Measurements from ENCODE around the gene ALG14. TPM values are rescaled to one million over a fixed set of nuclear protein-coding genes. Genes with fewer than 3 reads are reported as not detected.

ALG14 gene
- total RNA-seq, 6 experiments from 2014 or later = 8.8 to 14.0 (median 11.9) TPM

DNA sequence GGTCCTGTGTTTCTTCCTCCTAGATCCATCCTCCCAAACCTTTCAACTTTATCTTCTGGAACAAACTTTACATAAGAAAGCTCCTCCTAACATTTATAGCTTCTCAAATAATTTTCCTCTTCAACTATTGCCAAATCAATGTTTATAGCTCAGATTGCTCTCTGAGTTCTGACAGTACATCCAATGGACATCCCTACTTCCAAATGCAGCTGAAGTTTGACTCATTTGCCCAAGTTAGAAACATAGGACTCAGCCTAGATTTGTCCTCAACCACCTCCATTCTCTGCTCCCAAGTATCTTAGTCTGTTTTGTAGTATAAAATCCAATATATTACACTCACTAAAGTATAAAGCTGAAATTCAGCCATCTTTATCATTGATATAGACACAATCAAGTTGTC is 62.6 kb downstream of the ALG14 start:
- DNase-seq = no peak
- Mint-ChIP-seq H3K36me3 (ENCODE audit: low read depth) (peaks cover 5% of the 10 kb centered on the region; the same call in 1 of the 2 replicates), H3K4me3 (no peak overlapping the region), H3K9me3 (no peaks in the 10 kb centered on the region), H3K4me1 (ENCODE audit: low read depth) (peaks cover 24% of the 10 kb centered on the region), H3K27ac (no peak overlapping the region), H3K27me3 (ENCODE audit: insufficient read depth) (no peaks in the 10 kb centered on the region)
- TF ChIP-seq, protein P1, sequence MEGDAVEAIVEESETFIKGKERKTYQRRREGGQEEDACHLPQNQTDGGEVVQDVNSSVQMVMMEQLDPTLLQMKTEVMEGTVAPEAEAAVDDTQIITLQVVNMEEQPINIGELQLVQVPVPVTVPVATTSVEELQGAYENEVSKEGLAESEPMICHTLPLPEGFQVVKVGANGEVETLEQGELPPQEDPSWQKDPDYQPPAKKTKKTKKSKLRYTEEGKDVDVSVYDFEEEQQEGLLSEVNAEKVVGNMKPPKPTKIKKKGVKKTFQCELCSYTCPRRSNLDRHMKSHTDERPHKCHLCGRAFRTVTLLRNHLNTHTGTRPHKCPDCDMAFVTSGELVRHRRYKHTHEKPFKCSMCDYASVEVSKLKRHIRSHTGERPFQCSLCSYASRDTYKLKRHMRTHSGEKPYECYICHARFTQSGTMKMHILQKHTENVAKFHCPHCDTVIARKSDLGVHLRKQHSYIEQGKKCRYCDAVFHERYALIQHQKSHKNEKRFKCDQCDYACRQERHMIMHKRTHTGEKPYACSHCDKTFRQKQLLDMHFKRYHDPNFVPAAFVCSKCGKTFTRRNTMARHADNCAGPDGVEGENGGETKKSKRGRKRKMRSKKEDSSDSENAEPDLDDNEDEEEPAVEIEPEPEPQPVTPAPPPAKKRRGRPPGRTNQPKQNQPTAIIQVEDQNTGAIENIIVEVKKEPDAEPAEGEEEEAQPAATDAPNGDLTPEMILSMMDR (IDR thresholded peaks at IDR 0.05) = no peak

- H3K4me1 Mint-ChIP-seq (ENCODE audit: low read depth) = peaks cover 28% of the 10 kb centered on the region
- H3K36me3 Mint-ChIP-seq (ENCODE audit: low read depth) = peaks cover 5% of the 10 kb centered on the region; the same call in 1 of the 2 replicates
- no peak overlapping the region for H3K4me3 Mint-ChIP-seq
- H3K9me3 Mint-ChIP-seq = no peaks in the 10 kb centered on the region
- no peaks in the 10 kb centered on the region for H3K27me3 Mint-ChIP-seq (ENCODE audit: insufficient read depth)
- no peak for DNase-seq
- H3K27ac Mint-ChIP-seq = no peak overlapping the region
- TF ChIP-seq, protein P1 (IDR thresholded peaks at IDR 0.05) = no peak
Measured at GRCh38 chr1:95007687-95008086, 65.1 kb downstream of the ALG14 start.

DNA sequence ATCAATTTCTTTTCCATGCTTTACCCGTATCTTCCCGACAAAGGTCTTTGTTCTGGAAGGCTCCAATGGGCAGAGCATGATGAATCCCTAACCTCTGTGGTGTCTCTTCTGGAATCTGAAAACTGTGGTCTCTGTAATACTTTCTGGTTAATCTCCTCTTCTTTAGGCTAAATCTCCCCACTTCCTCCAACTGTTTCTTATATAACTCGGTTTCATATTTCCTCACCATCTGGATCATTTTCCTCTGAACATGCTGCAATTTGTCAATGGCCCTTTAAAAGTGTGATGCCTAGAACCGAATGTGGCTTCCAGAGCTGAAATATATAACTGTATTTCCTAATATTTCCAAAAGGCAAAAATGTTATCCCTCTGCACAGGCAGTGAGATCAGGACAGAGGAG is 66.1 kb downstream of the ALG14 start:
- H3K9me3 Mint-ChIP-seq = no peaks in the 10 kb centered on the region
- H3K4me1 Mint-ChIP-seq (ENCODE audit: low read depth) = peaks cover 29% of the 10 kb centered on the region
- no peak overlapping the region for H3K4me3 Mint-ChIP-seq
- TF ChIP-seq, protein P1 (IDR thresholded peaks at IDR 0.05) = no peak
- no peak for DNase-seq
- H3K36me3 Mint-ChIP-seq (ENCODE audit: low read depth) = no peaks in the 10 kb centered on the region
- no peak overlapping the region for H3K27ac Mint-ChIP-seq
- H3K27me3 Mint-ChIP-seq (ENCODE audit: insufficient read depth) = peaks cover 2% of the 10 kb centered on the region; the same call in 1 of the 2 replicates

- Mint-ChIP-seq H3K27me3 (ENCODE audit: insufficient read depth) (peaks cover 2% of the 10 kb centered on the region; the same call in 1 of the 2 replicates), H3K4me3 (no peak overlapping the region), H3K27ac (no peak overlapping the region), H3K36me3 (ENCODE audit: low read depth) (no peaks in the 10 kb centered on the region), H3K9me3 (no peaks in the 10 kb centered on the region), H3K4me1 (ENCODE audit: low read depth) (peaks cover 32% of the 10 kb centered on the region)
- DNase-seq = no peak
- TF ChIP-seq, protein P1 (IDR thresholded peaks at IDR 0.05) = no peak
Measured at GRCh38 chr1:95005584-95005983, 67.2 kb downstream of the ALG14 start.

DNA sequence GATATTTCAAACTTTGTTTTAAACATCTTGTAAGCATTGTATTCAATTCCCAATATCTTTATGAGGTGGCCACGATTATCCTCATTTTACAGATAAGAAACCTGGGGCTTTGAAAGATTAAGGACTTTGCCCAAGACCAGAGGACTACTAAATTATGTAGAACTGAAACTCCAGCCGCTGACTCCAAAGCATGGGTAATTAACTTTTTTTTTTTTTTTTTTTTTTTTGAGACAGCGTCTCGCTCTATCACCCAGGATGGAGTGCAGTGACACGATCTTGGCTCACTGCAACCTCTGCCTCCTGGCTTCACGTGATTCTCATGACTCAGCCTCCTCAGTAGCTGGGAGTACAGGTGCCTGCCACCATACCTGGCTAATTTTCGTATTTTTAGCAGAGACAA is 68.7 kb downstream of the ALG14 start:
- Mint-ChIP-seq H3K4me1 (ENCODE audit: low read depth) (peaks cover 34% of the 10 kb centered on the region), H3K27me3 (ENCODE audit: insufficient read depth) (peaks cover 4% of the 10 kb centered on the region), H3K36me3 (ENCODE audit: low read depth) (no peaks in the 10 kb centered on the region), H3K27ac (no peak overlapping the region), H3K4me3 (no peak overlapping the region), H3K9me3 (no peaks in the 10 kb centered on the region)
- TF ChIP-seq, protein P1 (IDR thresholded peaks at IDR 0.05) = no peak
- DNase-seq = no peak

GRCh38 chr1:95003433-95003738 is 69.4 kb downstream of the ALG14 start:
- Mint-ChIP-seq H3K9me3 (no peaks in the 10 kb centered on the region), H3K27ac (peak overlapping the region; percentile 56), H3K4me1 (ENCODE audit: low read depth) (peaks cover 34% of the 10 kb centered on the region), H3K27me3 (ENCODE audit: insufficient read depth) (peaks cover 4% of the 10 kb centered on the region), H3K36me3 (ENCODE audit: low read depth) (no peaks in the 10 kb centered on the region), H3K4me3 (0 out of 2 replicates have a peak overlapping the region, but pooled peaks have one; percentile 22)
- peak; percentile 19 for DNase-seq
- TF ChIP-seq, protein P1 (IDR thresholded peaks at IDR 0.05) = no peak

Measured in HFFc6 (cell line).